ENCODE data around the gene COX7B. TPM values are rescaled to one million over a fixed set of nuclear protein-coding genes. Genes with fewer than 3 reads are reported as not detected.

The COX7B gene
- total and polyA plus RNA-seq, 2 of the 8 experiments (the other 6 are each of a cell fraction or from before 2014, with no cell fraction given), result 268 to 974 TPM

DNA sequence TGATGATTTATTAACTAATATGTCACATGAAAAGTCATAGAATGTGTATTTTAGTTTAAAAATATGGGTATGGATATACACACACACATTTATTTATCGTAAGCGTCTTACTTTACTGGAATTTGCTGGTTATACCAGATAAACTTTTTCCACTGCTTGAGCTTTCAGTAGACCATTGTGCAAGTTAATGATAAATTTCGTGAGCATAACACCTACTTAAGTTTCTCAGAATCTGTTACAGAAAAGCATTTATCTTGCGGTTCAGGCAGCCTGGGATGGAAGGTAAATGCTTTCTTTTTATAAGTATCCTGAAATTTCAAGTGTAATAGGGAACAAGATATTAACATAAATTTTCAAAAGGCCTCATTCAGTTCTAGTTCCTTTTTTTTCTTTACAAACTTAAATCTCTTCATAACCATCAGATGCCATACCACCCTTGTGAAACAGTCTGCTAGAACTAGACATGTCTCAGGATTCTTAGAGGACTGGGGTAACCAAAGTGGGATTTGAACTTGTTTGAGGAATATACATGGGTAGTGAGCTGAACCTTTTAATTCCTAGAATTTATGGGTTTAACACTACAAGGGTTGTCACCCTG, 38.9 kb downstream of the COX7B start:
- POLR2A ChIA-PET (ENCODE audit: partially characterized antibody), result no interaction called here
- 89% methylated on average over 4 of the region's 4 CpGs; no CpG with 5 or more reads in 1 of the 2 experiments for WGBS, 2 experiments (ENCODE audit: extremely low coverage in 1 of 2, insufficient coverage in 1 of 2, insufficient read length in 1 of 2, insufficient replicate concordance in 2 of 2, low coverage in 1 of 2, low lambda C conversion rate in 2 of 2, missing lambda C conversion rate in 1 of 2)
- H4K20me1 ChIP-seq (replicated peaks in 1 of 2; ENCODE audit: control insufficient read depth in 1 of 2, insufficient read depth in 2 of 2, low read length in 2 of 2), result no peaks in the 10 kb centered on the region

More for the DNA sequence above, 38.9 kb downstream of the COX7B start:
- no peak overlapping the region for H2BK120ac ChIP-seq (replicated peaks; ENCODE audit: low read depth, low read length)
- no peak overlapping the region for H2BK20ac ChIP-seq (ENCODE audit: low read length)
- no peak overlapping the region for H3K23ac ChIP-seq (ENCODE audit: insufficient read length)
- no peak overlapping the region for H4K91ac ChIP-seq (replicated peaks; ENCODE audit: insufficient read length, low read length)
- CTCF ChIA-PET (ENCODE audit: partially characterized antibody), result no interaction called here
- no peak overlapping the region for H4K5ac ChIP-seq (ENCODE audit: insufficient read length, low read depth, low read length)
- no peak for DNase-seq (ENCODE audit: low read depth in 1 of 2, low spot score in 2 of 2)
- FAIRE-seq, result peak; percentile 39
- no peaks in the 10 kb centered on the region; the same call in 1 of the 2 replicates for H3K23me2 ChIP-seq (ENCODE audit: low read depth, low read length)
- H3K27ac ChIP-seq (ENCODE audit: low read depth, low read length), result no peak overlapping the region
- no peak overlapping the region for H3K56ac ChIP-seq (replicated peaks; ENCODE audit: insufficient read length, low read depth, low read length)
- H3K79me2 ChIP-seq (ENCODE audit: control insufficient read depth in 1 of 2, insufficient read depth in 2 of 2, low read length in 2 of 2), result no peaks in the 10 kb centered on the region
- H3K36me3 ChIP-seq (ENCODE audit: control insufficient read depth in 2 of 4, insufficient read depth in 4 of 4, low read length in 3 of 4), result no peaks in the 10 kb centered on the region
- no peak overlapping the region for H2BK12ac ChIP-seq (ENCODE audit: low read depth, low read length)
- H3K4me1 ChIP-seq (replicated peaks in 1 of 4; ENCODE audit: control insufficient read depth in 3 of 4, insufficient read depth in 4 of 4, low read length in 3 of 4), result no peaks in the 10 kb centered on the region
- H2AK5ac ChIP-seq (ENCODE audit: low read depth, low read length), result no peak overlapping the region
- TF ChIP-seq KDM5A (IDR thresholded peaks at IDR 0.05; ENCODE audit: low read length), result no peak
- no peak for TF ChIP-seq KDM4A (IDR thresholded peaks at IDR 0.05; ENCODE audit: low read depth, low read length, severe bottlenecking)
- TF ChIP-seq RBBP5 (IDR thresholded peaks at IDR 0.05; ENCODE audit: borderline replicate concordance, low read depth, low read length), result no peak
- TF ChIP-seq GABPA (IDR thresholded peaks at IDR 0.05; ENCODE audit: borderline replicate concordance, insufficient read depth, low read length), result no peak
- H4K8ac ChIP-seq (ENCODE audit: extremely low read depth, insufficient read depth, low read length), result no peak overlapping the region
- H3K9me3 ChIP-seq (ENCODE audit: insufficient read depth in 2 of 2, low read depth in 1 of 2, low read length in 1 of 2), result no peaks in the 10 kb centered on the region
- no peaks in the 10 kb centered on the region for H3K27me3 ChIP-seq (replicated peaks in 1 of 4; ENCODE audit: control insufficient read depth in 3 of 4, extremely low read depth in 1 of 4, insufficient read depth in 3 of 4, low read length in 3 of 4)
- H3K4ac ChIP-seq (replicated peaks; ENCODE audit: insufficient read length, low read depth, low read length), result no peak overlapping the region
- H3K18ac ChIP-seq (ENCODE audit: extremely low read depth, low read length), result no peak overlapping the region
- H2AFZ ChIP-seq (ENCODE audit: low read length), result no peak overlapping the region
- H2BK15ac ChIP-seq (ENCODE audit: low read length), result no peak overlapping the region
- H3K4me3 ChIP-seq (ENCODE audit: extremely low read depth in 1 of 4, insufficient read depth in 2 of 4, low read depth in 3 of 4, low read length in 4 of 4), result no peak overlapping the region
- H3K4me2 ChIP-seq (ENCODE audit: insufficient read depth in 1 of 2, low read depth in 2 of 2, low read length in 2 of 2), result no peak overlapping the region
- H3K14ac ChIP-seq (ENCODE audit: insufficient read length), result no peak overlapping the region
- no peak overlapping the region for H2BK5ac ChIP-seq (ENCODE audit: low read depth, low read length)
- H3K79me1 ChIP-seq (ENCODE audit: low read depth, low read length), result no peaks in the 10 kb centered on the region
- no peak overlapping the region for H3K9ac ChIP-seq (replicated peaks in 1 of 4; ENCODE audit: extremely low read depth in 1 of 4, low read depth in 3 of 4, low read length in 3 of 4)
